NCI-H2081 treated with DMSO at 0.1 percent for 48 hours (cell line): Measurements from ENCODE around the gene HNRNPLL.
"Not testable (repeated sequence)": the region's sequence is repeated elsewhere in the genome, so short reads cannot be mapped to it uniquely, and the experiment has no call there.

Experiments
- DNase-seq: peaks from one replicate; lab custom pipeline; 2025; lab: John Stamatoyannopoulos, UW

HNRNPLL gene

DNA sequence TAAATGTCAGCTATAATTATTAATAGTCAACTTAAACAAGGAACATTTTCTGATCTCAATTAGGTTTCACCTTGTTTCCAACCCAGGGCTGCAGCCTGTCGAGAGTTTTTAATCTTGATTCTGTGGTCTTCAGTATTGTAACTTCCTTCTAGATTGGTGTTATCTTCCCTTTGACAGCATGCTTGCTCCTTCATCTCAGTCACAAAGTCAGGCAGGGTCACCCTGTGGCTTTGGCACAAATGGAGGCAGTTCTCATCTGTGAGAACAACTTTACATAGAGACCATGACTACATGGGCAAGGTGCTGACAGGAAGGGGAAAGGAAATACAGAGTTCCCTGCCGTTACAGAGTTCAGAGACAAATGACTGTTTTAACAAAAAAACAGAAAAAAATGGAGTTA is 50.5 kb downstream of the HNRNPLL start:
- no peak for DNase-seq

DNA sequence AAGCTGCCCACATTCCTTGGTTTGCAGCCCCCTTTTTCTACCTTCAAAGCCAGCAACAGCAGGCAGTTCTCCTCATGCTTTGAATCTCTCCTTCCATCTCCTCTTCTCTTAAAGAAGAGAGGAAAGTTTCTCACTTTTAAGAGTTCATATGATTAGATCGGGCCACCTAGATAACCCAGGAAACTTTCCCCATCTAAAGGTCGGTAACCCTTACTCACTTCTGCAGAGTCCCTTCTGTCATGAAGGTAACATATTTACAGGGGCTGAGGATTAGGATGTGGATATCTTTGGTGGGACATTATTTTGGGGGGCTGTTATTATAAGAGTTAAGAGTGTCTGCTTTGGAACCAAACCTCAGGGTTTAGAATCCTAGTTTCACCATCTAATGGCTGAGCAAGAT is 51.0 kb downstream of the HNRNPLL start:
- no peak for DNase-seq

DNA sequence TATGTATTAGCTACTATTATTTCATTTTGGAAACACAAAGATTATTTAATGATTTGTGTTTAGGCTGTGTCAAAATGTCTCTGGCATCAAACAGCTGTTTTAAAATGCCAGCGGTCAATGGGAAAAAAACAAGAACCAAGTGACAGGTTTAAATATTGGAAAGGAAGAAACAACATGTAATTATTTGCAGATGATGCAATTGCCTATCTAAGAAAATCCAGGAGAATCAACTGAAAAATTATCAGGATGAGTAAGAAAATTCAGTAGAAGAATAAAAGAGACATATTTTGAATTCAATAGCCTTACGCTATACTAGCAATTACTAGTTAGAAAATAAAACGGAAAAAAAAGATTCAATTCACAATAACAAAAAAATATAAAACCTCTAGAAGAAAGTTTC is 51.6 kb downstream of the HNRNPLL start:
- DNase-seq, result no peak

DNA sequence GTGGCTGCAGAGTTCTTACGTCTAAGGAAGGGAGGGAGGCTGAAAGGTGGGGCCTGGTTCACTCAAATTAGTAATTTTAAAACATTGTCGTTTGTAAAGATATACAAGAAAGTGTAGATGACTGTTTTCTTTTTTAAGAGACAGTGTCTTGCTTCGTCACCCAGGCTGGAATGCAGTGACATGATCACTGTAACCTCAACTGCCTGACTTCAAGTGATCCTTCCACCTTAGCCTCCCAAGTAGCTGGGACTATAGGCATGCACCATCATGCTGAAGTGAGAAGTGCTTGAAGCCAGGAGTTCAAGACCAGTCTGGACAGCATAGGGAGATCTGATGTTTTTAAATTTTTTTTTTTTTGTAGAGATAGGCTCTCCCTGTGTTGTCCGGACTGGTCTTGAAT is 52.9 kb downstream of the HNRNPLL start:
- no peak for DNase-seq

DNA sequence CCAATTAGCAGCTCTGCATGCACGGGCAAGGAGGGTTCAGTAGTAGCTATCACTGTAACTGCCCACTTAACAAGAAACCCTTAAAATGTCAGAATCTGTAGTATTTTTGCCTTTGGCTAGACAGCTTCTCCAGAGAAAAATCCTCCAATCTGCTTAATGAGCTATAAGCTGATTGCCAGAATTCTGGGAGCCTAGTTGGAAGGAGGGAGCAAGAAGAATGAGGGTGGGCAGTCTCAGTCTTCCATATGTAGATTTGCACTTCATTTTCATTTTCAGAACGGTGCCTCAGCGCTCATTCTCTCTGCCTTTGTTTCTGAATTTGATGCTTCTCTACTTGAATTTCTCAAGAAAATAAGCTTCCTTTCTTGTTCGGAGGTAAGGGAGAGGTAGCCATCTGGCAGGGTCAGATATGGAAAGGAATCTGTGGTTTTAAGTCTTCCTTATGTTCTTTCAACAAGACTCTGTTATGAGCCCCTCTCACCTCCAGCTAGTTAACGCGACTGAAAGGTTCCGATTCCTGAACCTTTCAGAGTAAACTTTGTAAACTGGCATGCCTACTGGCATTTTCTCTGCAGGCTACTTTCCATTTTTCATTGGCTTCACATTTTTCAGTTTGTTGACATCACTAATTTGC is 53.5 kb downstream of the HNRNPLL start:
- no peak for DNase-seq

DNA sequence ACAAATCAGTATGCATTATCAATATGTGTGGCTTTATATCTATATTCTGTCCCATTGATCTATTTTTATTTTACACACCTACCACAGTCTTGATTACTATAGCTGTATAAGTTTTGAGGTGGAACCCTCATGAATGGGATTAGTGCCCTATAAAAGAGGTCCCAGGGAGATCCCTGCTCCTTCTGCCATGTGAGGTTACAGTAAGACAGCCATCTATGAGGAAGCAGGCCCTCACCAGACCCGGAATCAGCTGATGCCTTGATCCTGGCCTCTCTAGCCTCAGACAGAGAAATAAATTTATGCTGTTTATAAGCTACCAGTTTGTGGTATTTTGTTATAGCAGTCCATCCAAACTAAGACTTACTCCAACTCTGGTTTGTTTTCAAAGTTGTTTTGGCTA is 54.9 kb downstream of the HNRNPLL start:
- no peak for DNase-seq

DNA sequence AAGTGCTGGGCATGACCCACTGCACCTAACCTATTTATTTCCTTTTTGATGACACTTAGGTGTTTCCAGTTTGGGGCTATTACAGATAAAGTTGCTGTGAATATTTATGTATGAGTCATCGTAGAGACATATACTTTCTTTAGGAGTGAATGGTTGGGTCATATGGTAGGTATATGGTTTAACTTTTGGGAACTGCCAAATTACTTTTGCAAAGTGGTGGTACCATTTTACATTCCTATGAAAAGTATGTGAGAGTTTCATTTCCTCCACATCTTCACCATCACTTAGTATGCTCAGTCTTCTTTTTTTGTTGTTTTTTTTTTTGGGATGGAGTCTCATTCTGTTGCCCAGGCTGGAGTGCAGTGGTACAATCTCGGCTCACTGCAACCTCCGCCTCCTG is 56.1 kb downstream of the HNRNPLL start:
- no peak for DNase-seq

DNA sequence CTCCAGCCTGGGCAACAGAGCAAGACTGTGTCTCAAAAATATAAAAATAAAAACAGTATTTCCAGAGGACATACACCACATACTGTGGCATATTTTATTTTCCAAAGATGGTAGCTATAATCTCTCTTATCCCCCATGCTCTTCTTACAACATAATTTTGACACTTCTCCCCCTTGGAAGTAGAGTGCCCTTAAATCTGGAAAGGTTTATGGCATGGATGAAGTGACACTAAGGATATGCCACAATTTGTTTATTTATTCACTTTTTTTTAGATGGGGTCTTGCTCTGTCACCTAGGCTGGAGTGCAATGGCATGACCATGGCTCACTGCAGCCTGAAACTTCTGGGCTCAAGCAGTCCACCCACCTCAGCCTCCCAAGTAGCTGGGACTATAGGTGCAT is 56.7 kb downstream of the HNRNPLL start:
- DNase-seq, result no peak

DNA sequence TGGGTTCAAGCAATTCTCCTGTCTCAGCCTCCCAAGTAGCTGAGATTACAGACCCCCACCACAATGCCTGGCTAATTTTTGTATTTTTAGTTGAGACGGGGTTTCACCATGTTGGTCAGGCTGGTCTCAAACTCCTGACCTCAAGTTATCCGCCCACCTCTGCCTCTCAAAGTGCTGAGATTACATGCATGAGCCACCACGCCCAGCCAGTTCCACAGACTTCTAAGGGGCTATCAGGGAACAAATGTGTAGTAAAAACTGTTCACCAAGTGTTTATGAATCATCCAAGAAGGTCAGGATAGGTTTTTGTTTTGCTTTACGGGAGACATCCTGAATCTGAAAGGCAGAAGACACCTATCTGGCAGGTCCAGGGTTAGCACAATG is 60.5 kb downstream of the HNRNPLL start:
- not testable (repeated sequence) for DNase-seq

DNA sequence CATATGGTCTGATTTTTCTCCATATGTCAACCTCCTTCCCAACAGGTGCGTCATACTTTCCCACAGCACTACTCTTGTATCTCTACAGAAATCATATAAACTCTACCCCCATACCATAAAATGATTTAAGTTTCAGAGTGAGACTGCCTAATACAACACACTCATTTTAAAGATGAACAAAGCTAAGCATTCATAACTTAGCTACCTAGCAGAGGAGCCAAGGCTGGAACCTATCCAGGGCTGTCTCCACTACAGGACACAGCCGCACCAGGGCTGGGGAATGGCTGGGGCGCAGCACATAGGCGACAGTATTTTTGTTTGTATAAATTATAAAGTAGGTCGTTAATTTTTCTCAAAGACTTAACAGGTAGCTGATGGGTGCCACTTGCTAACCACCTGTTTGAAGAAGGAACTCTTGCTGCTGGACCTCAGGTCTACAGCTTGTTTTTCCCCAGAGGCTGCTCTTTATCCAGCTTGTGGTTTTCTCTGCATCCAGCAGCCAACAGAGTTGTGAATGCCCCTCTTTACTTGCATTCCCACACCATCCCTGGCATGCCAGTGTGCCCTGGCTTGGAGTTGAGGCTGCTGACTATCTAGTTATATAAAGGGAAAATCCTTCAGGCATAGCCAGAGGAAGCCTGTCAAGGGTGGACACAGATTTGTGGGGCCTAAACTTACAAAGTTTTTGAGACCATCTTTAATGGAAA is 62.0 kb downstream of the HNRNPLL start:
- DNase-seq, result no peak

DNA sequence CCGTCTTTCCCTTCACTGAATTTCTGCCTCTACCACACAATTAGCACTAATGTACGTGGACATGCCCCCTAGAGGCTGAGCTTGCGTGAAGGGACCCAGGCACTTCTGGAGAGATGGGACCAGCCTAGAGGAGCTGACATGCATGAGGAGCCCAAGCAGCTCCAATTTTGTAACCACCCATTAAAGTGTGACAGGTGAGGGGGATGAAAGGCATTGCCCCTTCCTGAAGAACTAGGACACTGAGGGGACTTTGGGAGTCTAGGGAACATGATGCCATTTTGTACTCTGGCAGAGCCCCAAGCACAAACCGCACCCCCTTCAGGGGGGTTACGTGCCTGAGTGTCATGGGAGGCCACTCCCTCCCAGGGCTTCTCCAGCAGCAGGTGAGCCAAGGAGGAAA is 63.6 kb downstream of the HNRNPLL start:
- DNase-seq, result no peak

DNA sequence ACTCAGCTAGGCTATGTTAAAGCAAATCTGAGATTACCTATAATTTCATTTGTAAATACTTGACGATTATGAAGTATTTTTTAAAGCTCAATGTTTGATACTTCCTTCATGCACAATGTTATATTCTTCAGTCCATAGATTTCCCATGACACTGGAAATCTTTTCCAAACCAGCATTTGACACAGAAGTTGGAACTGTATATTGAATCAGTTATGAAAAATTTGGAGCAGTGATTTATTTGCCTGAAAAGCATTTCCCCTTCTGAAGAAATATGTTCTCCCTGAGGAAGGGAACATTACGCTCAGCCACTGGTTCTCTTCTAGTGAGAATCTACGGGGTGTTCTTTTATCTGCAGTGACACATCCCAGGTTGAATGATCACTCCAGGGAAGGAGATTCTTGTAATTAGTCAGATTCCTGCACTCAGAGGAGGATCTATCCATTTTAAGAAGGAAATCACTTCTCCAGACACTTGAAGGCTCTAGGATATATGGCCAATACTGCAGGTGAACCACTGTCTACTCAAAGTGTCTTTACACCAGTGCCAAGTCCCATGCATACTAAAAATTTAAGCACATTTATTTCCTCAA is 64.7 kb downstream of the HNRNPLL start:
- no peak for DNase-seq

DNA sequence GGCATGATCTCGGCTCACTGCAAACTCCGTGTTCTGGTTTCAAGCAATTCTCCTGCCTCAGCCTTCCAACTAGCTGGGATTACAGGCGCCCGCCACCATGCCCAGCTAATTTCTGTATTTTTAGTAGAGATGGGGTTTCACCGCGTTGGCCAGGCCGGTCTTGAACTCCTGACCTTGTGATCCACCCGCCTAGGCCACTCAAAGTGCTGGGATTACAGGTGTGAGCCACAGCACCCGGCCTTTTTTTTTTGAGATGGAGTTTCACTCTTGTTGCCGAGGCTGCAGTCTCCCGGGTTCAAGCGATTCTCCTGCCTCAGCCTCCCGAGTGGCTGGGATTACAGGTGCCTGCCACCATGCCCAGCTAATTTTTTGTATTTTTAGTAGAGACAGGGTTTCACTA is 65.4 kb downstream of the HNRNPLL start:
- not testable (repeated sequence) for DNase-seq

DNA sequence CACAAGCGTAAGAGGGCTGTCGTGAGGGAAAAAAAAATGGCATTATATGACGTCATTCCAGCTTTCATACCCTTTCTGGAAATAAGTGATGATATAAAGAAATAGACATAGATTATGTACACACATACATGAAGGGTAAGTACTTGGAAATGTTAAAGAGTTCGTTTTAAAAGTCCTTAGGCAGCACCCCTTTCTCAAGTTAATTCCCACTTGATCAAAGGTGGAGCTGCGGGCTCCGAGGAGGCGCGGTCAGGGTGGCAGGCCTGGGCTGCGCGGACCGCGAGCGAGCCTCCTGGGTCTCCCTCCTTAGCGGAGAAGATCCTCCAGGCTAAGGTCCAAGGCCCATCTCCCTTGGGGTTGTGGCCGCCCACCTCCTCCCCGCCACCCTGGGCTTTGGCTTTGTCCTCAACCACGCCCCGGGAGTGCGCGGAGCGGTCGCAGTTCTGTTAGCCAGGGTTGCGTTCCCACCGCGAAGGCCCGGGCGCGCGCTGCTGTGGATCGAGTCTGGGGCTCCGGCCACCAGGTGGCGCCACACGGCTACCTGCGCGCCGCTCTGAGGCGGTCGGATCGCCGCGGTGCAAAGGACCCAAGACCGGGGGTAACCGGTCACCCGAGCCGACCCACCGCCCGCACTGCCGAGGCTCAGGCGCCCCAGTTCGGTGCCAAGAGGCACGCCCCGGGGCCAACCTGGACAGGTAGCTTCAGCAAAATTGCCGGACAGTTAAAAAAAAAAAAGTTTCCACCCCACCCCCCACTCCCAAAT is 66.8 kb downstream of the HNRNPLL start:
- no peak for DNase-seq

DNA sequence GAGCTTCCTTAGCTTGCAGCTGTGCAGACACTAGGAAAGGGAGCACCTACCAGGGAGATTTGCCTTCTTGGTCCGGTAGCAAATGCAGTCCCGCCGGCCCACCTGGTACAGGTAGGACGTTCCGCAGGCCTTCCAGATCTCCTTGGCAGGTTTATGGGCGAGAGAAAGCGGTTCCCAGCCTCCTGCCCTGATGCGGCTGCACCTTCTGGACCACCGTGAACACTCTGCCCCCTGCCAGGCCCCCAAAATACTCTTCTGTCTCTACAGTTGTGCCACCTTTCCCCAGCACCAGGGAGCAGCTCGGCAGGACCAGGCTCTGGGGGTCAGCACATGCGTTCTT is 67.4 kb downstream of the HNRNPLL start:
- no peak for DNase-seq

DNA sequence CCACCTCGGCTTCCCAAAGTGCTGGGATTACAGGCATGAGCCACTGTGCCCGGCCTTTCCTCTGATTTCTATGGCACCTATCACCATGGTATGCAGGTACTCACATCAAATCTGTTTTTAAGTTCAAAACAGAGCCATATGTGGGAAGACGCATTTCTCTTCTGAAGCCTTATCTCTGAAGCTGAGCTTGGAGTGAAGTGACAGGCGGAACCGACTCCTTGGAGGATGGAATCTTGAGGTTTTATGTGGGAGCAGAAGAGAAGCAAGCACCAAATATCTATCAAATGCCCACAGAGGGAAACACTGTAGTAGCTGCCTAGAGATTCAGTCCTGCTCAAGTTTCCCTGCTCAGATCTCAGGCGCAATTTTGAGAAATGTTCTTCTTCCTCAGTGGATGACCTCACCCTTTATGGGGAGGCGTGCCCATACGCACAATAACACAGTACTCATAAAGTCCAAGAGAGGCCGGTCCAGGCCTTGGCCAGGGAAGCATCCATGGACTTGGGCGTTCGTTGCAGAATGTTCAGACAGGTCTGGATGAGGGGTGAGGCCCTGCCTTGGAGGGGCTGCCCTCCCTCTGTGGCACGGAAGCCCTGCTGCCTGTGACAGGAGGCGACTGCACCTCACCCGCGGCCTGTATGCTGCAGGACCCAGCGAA is 67.9 kb downstream of the HNRNPLL start:
- no peak for DNase-seq

DNA sequence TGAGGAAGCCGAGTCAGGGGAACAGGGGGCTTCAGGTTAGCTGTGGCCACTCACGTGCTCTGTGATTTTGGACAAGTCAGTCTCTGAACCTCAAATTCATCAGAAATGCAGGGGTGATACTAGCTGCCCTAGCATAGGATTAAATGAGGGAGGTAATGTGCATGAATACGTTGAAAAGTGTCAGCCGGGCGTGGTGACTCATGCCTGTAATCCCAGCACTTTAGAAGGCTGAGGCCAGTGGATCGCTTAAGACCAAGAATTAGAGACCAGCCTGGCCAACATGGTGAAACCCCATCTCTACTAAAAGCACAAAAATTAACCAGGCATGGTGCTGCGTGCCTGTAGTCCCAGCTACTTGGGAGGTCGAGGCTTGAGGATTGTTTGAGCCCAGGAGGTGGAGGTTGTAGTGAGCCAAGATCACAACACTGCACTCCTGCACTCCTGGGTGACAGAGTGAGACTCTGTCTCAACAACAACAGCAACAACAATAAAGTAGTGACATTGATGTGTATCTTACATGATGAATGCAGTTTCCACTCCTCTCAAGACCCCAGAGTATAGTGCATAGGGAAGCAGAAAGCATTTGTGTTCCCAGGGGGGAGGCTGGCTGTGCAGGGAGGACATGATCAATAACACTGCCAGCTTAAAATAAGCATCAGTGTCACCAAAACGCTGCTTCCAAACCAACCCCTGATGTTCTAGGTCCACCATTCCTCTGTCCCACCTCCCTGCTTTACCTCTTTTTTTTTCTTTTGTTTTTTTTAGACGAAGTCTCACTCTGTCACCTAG is 68.8 kb downstream of the HNRNPLL start:
- DNase-seq, result no peak

DNA sequence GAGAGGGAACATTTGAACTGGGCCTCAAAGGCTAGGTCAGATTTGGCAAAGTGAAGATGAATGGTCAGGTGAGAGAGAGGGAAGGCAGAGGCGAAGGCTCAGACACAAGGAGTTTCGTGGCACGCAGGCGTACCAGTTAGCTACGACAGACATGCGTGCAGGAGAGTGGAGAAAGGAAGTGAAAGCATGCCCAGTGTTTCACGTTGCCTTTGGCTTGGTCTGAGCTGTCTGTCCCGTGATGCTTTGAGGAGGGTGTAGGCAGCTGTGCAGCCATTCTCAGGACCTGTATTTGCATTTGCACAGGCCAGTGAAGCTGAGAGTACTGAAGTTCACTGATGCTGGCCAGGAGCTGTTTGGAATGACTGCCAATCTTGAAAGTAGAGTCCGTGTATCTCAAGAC is 69.5 kb downstream of the HNRNPLL start:
- DNase-seq, result no peak

DNA sequence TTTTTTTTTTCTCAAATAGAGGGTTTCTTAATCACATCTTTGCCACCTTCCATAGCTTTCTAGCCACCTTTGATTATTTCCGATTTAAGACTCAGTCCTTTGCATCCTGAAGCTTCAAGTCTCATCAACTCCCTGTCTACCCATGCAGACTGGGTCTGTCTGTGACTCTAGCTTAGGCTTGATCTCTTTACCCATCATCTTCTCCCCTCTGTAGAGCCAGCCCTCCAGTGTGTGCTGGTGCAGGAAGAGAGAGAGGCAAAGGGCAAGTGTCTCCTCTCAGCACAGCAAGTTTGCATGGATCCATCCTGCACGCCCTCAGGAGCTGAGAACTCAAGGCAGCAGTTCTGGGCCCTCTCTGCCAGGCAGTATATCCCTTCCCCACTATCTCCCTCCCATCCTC is 70.4 kb downstream of the HNRNPLL start:
- no peak for DNase-seq

DNA sequence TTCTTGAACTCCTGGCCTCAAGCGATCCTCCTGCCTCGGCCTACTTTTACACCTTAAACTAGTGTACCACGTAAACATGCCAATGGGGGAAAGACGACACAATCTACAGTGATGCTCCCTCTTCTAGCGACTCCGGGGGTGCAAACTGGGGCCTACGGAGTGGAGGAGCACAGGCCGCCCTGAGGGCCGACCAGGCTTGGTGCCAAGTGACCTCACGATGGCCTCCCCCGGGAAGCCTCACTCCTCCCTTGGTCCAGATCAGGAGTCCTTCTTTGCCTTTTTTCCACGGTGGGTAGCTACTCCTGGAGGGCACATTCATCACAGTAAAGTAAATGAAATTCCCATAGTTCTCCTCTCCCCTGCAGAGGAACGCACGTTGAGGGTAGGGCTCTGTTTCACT is 73.5 kb downstream of the HNRNPLL start:
- no peak for DNase-seq

DNA sequence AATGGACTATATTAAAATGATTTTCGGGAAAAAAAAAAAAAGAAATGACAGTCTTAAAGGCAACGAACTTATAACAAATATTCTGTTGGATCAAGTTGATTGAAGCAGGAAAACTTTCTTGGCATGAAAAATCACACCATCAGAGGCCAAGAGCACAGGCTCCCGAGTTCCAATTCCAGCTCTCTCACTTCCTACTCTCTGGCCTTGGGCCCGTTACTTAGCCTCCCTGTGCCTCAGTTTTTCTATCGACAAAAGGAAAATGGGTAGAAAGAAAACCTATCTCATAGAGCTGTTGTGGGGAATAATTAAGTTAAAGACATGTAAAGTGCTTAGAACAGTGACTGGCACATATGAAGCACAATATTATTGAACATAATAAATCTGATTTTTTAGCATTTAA is 74.2 kb downstream of the HNRNPLL start:
- DNase-seq, result no peak

DNA sequence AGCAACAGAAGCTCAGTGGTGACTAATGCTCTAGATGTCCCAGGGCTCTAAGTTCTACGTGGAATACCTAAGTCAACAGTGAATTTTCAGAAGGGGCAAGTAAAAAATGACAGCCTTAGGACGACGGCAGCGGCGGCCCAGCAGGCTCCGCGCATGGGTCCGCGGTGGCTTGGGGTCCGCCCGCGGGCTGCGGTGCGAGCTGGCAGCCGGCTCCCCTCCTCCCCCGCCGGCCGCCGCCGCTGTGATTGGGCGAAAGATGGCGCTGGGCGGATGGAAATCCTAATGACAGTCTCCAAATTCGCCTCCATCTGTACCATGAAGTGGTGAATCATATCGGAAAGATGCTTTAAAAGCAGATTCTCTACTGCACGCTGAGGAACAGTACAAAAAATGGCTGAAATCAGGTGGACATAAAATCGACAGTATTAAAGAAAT is 74.7 kb downstream of the HNRNPLL start:
- DNase-seq, result no peak
